ENCODE measurements around the gene TMEM184A. TPM values are rescaled to one million over a fixed set of nuclear protein-coding genes. Genes with fewer than 3 reads are reported as not detected.

TMEM184A gene
- total RNA-seq = 10 to 100 TPM; 35.8 to 54.3 TPM

DNA sequence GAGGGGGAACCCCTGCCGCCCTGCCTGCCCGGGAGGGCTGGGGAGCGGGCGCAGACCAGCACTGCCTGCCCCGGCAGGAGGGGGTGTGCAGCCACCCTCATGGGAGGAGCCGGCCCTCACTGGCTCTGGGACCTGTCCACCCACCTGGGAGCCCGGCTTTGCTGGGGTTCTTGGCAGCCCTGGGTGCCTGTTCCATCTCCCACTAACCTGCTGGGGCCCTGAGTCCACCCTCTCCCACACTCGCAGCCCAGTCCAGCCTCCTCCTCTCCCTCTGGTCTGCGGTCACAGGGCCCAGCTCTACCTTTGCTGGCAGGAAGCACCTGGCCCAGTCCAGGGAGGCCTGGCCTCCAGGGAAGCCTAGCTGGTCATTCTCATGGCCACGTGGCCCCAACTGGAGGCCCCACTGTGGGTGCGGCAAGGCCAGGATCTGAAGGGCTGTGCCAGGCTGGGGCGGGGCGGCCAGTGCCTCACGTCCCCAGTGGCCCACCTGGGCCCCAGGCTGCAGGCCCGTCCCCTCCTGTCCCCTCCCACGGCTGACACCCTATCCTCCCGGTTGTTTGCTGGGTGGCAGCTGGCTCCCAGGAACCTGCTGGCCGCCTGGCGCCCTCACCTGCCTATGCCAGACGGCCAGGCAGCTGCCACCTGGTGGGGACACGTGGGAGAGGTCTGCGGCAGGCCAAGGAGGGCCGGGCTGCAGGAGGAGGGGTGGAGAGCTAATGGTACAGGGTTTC lies at the start of gene TMEM184A:
Gene TMEM184A, minus strand, starts transcription at position 393 of the 731 bp plus-strand sequence. CDS start 721 bp downstream, outside the sequence.
- intact Hi-C loops (cut with DNase I) = loop anchor here (5.0 kb wide), 1 partner anchor 54 kb away; the partner anchor contains the start of gene INTS1
- DNase-seq = peak; percentile 92
- H3K4me3 ChIP-seq = peak within 1 kb of the TSS; percentile 39
- peak within 1 kb of the TSS; percentile 66 to 88 for H3K9ac ChIP-seq (ENCODE audit: low read depth in 2 of 2, low read length in 2 of 2)
- H3K36me3 ChIP-seq = no peaks in the 10 kb centered on the region
- TF ChIP-seq, protein P1, sequence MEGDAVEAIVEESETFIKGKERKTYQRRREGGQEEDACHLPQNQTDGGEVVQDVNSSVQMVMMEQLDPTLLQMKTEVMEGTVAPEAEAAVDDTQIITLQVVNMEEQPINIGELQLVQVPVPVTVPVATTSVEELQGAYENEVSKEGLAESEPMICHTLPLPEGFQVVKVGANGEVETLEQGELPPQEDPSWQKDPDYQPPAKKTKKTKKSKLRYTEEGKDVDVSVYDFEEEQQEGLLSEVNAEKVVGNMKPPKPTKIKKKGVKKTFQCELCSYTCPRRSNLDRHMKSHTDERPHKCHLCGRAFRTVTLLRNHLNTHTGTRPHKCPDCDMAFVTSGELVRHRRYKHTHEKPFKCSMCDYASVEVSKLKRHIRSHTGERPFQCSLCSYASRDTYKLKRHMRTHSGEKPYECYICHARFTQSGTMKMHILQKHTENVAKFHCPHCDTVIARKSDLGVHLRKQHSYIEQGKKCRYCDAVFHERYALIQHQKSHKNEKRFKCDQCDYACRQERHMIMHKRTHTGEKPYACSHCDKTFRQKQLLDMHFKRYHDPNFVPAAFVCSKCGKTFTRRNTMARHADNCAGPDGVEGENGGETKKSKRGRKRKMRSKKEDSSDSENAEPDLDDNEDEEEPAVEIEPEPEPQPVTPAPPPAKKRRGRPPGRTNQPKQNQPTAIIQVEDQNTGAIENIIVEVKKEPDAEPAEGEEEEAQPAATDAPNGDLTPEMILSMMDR (IDR thresholded peaks at IDR 0.05) = peak; percentile 57
- H3K27me3 ChIP-seq = no peaks in the 10 kb centered on the region
- H3K4me1 ChIP-seq = peaks cover 8% of the 10 kb centered on the region
- H3K27ac ChIP-seq = peak within 1 kb of the TSS; percentile 89
- no peaks in the 10 kb centered on the region for H3K9me3 ChIP-seq

DNA sequence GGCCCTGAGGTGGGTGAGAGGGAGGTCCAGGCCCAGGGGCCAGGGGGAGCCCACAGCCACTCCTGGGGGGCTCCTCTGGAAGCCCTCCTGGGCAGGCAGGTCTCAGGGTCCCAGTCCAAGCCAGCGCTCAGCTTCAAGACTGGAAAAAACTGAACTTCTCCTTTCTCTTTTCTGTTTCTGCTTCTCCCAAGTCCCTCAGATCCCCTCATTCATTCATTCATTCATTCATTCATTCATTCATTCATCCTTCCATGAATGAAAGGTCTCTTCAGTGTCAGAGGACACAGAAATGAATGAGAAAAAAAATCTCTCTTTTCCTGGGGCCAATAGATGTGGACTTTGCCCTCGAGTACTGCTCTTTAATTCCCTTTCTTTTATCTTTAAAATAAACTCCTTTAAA lies 48.4 kb upstream of the TMEM184A start:
- intact Hi-C loops (cut with DNase I) = no loop called here
- DNase-seq = no peak
- Histone ChIP-seq H3K27me3 (peaks cover 4% of the 10 kb centered on the region), H3K9me3 (no peaks in the 10 kb centered on the region), H3K9ac (ENCODE audit: low read depth in 2 of 2, low read length in 2 of 2) (no peak overlapping the region), H3K27ac (no peak overlapping the region), H3K36me3 (no peaks in the 10 kb centered on the region), H3K4me1 (no peaks in the 10 kb centered on the region), H3K4me3 (no peak overlapping the region)
- TF ChIP-seq, protein P1 (IDR thresholded peaks at IDR 0.05) = no peak

GRCh38 chr7:1603346-1604225 lies 47.6 kb upstream of the TMEM184A start:
- peaks cover 4% of the 10 kb centered on the region for H3K27me3 ChIP-seq
- intact Hi-C loops (cut with DNase I) = no loop called here
- H3K4me3 ChIP-seq = no peak overlapping the region
- no peaks in the 10 kb centered on the region for H3K9me3 ChIP-seq
- H3K9ac ChIP-seq (ENCODE audit: low read depth in 2 of 2, low read length in 2 of 2) = no peak overlapping the region
- no peaks in the 10 kb centered on the region for H3K36me3 ChIP-seq
- no peak overlapping the region for H3K27ac ChIP-seq
- H3K4me1 ChIP-seq = no peaks in the 10 kb centered on the region
- DNase-seq = no peak
- TF ChIP-seq, protein P1 (IDR thresholded peaks at IDR 0.05) = no peak

DNA sequence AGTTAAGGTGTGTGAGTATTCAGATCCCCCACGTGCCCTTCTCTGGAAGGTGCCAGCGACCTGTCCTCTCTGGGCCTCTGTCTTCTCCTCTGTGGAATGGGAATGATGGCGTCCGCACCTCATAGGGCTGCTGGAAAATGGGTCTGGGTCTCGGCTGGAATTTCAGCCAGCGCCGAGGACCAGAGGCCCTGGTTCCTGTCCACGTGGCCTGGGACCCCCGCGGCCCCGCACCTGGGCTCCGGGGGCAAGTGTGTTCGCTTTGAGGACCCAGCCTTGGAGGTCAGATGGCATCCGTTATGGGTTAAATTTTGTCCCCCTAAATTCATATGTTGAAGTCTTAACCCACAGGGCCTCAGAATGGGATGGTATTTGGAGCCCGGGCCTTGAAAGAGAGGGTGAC lies 46.4 kb upstream of the TMEM184A start:
- intact Hi-C loops (cut with DNase I) = no loop called here
- peaks cover 4% of the 10 kb centered on the region for H3K27me3 ChIP-seq

GRCh38 chr7:1601956-1602355 lies 46.0 kb upstream of the TMEM184A start:
- peaks cover 4% of the 10 kb centered on the region for H3K27me3 ChIP-seq
- intact Hi-C loops (cut with DNase I) = no loop called here
- no peak for DNase-seq

More for the DNA sequence above, 46.4 kb upstream of the TMEM184A start:
- Histone ChIP-seq H3K4me1 (no peaks in the 10 kb centered on the region), H3K4me3 (no peak overlapping the region), H3K9ac (ENCODE audit: low read depth in 2 of 2, low read length in 2 of 2) (no peak overlapping the region), H3K36me3 (no peaks in the 10 kb centered on the region), H3K27ac (no peak overlapping the region), H3K9me3 (no peaks in the 10 kb centered on the region)
- DNase-seq = no peak
- TF ChIP-seq, protein P1 (IDR thresholded peaks at IDR 0.05) = no peak

More at GRCh38 chr7:1601956-1602355, 46.0 kb upstream of the TMEM184A start:
- Histone ChIP-seq H3K36me3 (no peaks in the 10 kb centered on the region), H3K9ac (ENCODE audit: low read depth in 2 of 2, low read length in 2 of 2) (no peak overlapping the region), H3K27ac (no peak overlapping the region), H3K9me3 (no peaks in the 10 kb centered on the region), H3K4me1 (no peaks in the 10 kb centered on the region), H3K4me3 (no peak overlapping the region)
- TF ChIP-seq, protein P1 (IDR thresholded peaks at IDR 0.05) = no peak

All from colonic mucosa (tissue), 4 donors.